GM19238 (cell line): ENCODE results near the gene MUC16.
"Not testable (repeated sequence)": the region's sequence is repeated elsewhere in the genome, so short reads cannot be mapped to it uniquely, and the experiment has no call there.

Experiments
- DNase-seq: peaks from one replicate; pipeline ENCODE4 v3.0.0; 2011; ENCODE audit warnings: low spot score; ENCODE audit not compliant: insufficient read length

MUC16 gene

DNA sequence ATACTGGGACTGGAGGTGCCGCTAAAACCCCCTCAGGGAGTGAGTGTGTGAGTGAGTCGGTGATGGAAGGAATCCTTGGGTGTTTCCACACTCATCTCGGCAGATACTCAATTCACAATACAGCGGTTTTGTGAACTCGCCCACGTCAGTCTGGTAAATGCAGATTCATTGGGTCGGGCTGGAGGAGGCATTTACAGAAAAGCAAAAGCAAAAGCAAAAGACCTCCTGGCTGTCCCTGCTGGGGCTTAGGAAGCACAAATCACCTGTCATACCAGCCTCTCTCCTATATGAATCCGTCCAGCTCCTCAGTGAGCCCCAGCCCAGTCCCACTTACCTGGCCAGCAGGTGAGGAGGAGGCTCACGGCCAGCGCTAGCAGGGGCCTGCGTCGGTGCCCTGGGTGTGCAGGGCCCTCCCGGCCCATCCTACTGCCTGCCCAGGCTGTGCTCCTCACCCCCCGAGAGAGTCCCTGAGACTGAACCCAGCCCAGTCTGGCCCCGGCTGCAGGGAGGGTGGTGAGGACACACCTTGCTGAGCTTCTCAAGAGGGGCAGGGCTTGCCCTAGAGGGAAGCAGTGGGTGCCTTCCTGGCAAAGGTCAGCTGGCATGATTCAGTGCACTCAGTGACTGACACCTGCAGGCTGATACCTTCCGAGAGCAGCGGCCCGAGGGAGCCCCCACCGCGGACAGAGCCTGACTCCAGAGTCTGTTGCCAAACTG is at the start of gene MUC16:
Gene MUC16 (minus strand): TSS at position 475 of the 717 bp plus-strand sequence.
- no peak for DNase-seq

- DNase-seq = no peak
Measured at GRCh38 chr19:9058905-9059667, 48.9 kb upstream of the MUC16 start.

DNA sequence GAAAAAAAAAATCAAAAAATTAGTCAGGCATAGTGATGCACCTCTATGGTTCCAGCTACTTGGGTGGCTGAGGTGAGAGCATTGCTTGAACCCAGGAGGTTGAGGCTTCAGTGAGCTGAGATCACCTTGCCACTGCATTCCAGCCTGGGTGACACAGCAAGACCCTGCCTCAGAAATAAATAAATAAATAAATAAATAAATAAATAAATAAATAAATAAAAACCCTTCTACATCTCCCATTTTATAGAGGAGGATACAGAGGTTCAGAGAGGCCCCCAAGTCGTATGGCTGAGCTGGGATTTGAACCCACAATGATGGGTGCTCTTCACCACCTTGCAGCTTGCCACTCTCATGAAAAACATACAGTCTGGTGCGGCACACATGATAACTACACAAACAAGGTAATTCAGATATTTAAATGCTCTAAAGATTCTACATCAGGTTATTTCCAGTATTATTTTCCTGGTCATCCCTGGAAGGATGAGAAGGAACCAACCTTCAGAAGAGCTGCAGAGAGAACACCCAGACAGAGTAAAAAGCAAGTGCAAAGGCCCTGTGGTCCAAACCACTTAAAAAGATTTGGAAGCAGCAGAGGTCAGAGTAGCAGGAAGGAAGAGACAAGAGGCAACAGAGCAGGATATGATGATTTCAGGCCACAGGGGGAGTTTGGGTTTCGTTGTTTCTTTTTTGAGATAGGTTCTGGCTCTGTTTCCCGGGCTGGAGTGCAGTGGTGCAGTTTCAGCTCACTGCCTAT is 47.5 kb upstream of the MUC16 start:
- DNase-seq = no peak

DNA sequence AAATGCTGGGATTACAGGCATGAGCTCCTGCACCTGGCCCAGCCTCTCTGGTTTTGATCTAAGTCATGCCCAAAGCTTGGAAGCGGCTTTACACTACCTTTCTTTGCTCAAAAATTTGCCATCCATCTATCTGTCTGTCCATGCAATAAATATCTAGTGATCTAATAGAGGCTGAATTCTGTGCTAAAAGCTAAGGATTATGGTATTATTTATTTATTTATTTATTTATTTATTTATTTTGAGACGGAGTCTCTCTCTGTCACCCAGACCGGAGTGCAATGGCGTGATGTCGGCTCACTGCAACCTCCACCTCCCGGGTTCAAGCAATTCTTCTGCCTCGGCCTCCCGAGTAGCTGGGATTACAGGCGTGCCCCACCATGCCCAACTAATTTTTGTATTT is 45.9 kb upstream of the MUC16 start:
- not testable (repeated sequence) for DNase-seq

- DNase-seq = no peak
Measured at GRCh38 chr19:9054765-9055164, 44.6 kb upstream of the MUC16 start.

GRCh38 chr19:9054207-9054606 is 44.0 kb upstream of the MUC16 start:
- no peak for DNase-seq

DNA sequence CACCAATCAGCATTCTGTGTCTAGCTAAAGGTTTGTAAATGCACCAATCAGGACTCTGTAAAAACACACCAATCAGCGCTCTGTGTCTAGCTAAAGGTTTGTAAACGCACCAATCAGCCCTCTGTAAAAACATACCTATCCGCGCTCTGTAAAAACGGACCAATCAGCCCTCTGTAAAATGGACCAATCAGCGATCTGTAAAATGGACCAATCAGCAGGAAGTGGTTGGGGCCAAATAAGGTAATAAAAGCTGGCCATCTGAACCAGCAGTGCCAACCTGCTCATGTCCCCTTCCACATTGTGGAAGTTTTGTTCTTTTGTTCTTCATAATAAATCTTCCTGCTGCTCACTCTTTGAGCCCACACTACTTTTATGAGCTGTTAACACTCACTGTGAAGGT is 43.5 kb upstream of the MUC16 start:
- not testable (repeated sequence) for DNase-seq

DNA sequence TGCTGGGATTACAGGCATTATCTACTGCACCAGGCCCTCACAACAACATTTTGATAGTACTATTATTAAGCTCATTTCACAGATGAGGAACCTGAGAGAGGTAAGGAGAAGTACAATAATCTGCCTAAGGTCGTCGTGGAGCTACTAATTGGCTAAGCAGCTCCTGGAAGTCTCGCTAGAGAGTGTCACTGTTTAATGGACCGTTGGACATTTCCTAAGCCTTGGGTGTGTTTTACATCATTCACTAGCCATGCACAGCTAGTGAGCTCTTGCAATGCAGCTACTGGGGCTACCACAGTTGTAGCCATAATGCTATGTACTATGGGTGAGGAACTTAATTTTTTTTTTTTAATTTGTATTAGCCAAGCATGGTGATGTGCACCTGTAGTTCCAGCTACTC is 42.7 kb upstream of the MUC16 start:
- DNase-seq = no peak

DNA sequence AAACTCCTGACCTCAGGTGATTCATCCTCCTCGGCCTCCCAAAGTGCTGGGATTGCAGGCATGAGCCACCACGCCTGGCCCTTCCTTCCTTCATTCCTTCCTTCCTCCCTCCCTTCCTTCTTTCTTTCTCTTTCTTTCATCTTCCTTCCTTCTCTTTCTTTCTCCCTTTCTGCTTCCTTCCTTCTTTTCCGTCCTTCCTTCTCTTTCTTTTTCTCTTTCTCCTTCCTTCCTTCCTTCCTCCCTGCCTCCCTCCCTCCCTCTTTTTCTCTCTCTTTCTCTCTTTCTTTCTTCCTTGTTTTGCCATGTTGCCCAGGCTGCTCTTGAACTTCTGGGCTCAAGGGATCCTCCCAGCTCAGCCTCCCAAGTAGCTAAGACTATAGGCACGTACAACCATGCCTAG is 36.5 kb upstream of the MUC16 start:
- DNase-seq = no peak

- no peak for DNase-seq
Measured at GRCh38 chr19:9044449-9044848, 34.2 kb upstream of the MUC16 start.

DNA sequence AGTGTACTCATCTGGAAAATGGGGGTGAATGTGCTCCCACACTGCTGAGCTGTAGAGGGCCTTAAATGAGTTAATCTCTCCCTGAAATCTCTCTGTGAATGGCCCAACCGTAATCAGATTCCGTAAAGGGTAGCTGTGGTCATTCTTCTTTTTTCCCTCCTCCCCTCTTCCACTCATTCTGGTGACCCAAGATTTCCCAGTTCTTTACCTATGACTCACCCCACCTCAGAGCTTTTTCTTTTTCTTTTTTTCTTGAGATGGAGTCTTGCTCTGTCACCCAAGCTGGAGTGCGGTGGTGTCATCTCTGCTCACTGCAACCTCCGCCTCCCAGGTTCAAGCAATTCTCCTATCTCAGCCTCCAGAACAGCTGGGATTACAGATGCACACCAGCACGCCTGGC is 33.3 kb upstream of the MUC16 start:
- no peak for DNase-seq

GRCh38 chr19:9041023-9041422 is 30.8 kb upstream of the MUC16 start:
- no peak for DNase-seq

DNA sequence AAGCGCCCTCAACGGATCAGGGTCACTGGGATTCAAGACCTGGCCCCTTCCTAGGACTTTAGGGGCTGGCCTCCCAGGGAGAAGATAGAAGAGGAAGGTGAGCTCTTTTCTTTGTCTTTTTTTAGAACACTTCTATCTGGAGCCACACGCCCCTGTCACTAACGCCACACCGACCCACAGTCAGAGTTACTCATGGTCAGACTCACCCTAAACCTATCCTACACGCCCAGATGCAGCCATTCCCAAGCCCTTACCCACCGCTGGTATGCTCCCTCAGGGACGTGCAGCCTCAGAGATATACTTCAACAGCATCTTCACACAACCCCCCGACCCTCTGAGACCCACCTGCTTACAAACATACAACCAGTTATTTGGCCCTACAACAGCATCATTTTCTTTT is 29.9 kb upstream of the MUC16 start:
- no peak for DNase-seq

DNA sequence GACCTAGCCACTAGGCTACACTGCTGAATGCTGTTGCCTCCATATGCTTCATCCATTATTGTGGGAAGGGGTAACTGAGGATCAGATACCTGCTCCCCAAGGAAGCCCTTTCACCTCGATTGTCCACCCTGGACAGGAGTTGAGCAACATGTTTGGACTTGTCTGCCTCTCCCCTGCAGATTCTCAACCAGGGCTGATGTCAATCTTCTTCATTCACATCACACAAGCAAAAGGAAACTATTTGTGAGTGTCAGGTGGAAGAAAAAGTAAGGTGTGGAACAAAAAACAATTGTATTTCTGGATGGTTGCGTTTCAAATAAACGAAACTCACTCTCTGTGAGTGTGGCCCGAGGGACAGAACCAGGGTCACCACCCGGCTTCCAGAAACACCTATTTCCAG is 29.5 kb upstream of the MUC16 start:
- DNase-seq = no peak

GRCh38 chr19:9037400-9038062 is 27.3 kb upstream of the MUC16 start:
- DNase-seq = no peak

- DNase-seq = no peak
Measured at GRCh38 chr19:9032136-9032631, 22.0 kb upstream of the MUC16 start.

- no peak for DNase-seq
Measured at GRCh38 chr19:9018163-9018875, 8.1 kb upstream of the MUC16 start.

- no peak for DNase-seq
Measured at GRCh38 chr19:9014803-9015202, 4.6 kb upstream of the MUC16 start.

- no peak for DNase-seq
Measured at GRCh38 chr19:9013988-9014387, 3.8 kb upstream of the MUC16 start.

DNA sequence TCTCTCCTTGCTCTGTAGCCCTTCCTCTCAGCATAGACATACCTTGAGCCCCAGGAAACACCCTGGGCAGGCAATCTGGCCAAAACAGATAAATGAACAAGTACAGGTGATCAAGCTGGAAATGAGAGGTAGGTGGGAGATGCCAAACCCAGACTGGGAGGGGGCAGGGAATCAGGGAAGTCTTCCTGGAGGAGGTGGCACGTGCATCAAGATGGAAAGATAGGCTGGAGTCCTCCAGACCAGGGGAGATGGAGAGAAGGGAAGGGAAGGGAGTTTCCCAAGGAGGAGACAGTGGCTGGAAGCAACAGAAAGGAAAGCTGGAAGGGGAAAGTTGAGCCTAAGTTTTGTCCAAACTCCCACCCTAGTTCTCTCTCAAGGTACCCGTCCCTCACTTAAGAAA is 1.7 kb upstream of the MUC16 start:
- DNase-seq = no peak

GRCh38 chr19:9010693-9011092 is 484 bp upstream of the MUC16 start:
- no peak for DNase-seq
